HG03342 (cell line): ENCODE results near the gene STAB2.

Experiments
- ATAC-seq: cut with Tn5 transposase; IDR thresholded peaks from one replicate; pipeline ENCODE4 v1.9.1; 2021; ENCODE audit warnings: mild to moderate bottlenecking, moderate library complexity; ENCODE audit not compliant: unreplicated experiment

Gene STAB2

DNA sequence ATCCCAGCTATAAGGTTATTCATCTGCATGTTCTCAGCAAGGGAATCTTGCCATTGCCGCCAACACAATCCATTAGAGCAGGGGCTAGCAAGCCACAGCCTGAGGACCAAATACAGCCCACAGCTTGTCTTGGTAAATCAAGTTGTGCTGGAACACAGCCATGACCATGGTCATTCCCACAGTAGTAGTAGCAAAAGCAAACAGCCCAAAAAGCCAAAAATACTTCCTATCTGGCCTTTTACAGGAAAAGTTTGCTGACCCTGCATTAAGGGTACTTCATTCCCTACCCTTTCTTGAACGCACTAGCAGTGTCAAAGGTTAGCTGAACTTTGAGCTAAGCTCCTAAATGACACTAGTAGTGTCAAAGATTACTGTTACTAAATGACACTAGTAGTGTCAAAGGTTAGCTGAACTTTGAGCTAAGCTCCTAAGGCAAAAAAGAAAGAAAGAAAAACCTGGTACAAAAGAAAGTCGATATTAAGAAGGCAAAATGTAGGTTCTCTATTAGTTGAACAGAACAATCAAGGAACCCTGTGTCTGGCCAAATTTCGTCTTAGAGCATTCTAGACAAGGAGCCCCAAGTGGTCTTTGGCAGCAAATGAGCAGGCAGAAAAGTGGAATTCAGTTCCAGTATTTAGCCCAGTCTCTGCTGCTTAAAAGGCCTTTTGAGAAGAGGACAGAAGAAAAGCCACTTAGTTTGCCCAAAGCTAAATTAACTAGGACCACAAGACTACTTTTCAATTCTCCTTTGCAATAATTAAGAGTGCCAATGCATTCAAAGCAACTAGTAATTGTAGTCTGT is 186.2 kb downstream of the STAB2 start:
- ATAC-seq: no peak

DNA sequence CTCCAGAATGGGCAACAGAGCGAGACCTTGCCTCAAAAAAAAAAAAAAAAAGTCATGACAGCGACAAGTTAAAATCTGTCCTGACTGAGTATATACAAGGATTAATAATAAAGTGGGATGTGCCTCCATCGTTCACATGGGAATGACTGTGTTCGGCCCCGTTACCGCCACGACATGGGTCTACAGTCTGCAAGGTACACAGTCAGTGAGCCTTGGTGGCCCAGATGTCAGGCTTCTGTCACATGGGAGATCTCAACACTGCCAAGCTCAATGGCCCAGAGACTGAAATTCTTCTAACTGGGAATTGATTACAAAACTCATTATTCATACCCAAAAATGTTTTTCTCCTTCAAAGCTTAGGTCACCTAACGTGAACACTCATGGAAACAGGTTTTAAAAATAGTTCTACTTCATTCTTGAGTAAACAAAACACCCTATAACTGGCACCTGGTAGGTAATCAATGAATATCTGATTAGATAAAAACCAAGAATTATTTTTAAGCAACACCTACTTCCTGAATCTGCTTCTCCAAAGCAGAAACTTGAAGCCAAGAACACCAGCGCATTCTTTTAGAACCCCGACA is 188.0 kb downstream of the STAB2 start:
- ATAC-seq: no peak

DNA sequence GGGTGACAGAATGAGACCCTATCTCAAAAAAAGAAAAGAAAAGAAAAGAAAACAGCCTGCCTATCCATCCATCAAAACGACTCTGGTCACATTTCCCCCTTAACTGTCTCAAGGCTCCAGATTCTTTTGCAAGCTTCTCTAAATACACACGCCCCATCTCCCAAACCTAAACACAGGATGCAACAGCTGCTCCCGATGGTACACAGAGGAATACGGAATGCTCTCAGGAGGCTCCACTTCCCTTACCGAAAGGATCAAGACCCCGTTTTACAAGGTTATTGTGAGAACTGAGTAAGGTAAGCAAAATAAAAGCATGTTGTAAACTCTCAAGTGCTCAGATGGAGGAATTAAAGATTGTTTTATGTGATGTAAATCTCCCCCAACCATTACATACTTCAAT is 191.7 kb downstream of the STAB2 start:
- ATAC-seq: no peak

DNA sequence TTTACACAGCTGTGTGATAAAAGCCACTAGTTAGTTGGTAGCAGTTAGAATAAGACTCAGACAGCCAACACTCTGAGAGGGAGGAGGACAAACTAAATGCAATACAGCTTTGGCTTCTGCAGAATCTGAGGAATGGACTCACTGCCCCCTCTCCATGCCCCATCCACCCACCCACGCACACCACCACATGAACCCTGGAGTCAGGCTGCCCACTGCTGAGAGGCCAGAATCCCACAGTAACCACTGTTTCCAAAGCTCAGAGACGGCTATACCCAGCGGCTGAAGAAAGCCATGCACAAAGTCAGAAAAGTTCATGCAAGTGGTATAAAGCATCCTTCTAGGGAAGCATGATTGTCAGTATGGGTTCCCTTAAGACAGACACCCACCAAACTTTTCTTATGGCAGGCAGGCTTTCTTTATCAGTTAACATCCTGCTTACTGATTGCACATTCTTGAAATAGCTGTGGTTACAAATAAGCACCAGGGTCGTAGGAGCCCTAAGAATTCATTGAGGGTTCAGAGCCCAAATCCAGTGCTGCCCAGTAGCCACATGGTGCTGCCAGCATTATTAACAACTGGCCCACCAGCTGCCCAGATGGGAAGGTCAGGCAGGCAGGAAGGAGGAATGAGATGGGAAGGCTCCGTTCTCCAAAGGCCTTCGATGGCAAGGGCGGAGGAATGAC is 192.5 kb downstream of the STAB2 start:
- ATAC-seq: no peak

DNA sequence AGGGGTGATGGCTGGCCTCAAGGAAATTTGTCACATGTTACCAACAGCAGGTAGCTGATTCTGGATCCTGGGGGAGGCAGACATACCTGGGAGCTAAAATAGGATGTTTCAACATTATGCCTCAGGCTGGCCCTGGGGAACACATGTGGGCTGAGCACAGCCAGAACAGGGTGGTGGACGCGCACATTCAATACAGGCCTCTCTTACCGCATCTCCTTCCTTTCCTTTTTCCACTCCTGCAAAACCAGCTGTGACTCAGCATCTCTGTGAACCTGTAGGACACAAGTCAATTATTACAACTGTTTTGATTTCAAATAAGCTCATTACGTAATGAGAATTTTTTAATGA is 193.0 kb downstream of the STAB2 start:
- ATAC-seq: no peak

DNA sequence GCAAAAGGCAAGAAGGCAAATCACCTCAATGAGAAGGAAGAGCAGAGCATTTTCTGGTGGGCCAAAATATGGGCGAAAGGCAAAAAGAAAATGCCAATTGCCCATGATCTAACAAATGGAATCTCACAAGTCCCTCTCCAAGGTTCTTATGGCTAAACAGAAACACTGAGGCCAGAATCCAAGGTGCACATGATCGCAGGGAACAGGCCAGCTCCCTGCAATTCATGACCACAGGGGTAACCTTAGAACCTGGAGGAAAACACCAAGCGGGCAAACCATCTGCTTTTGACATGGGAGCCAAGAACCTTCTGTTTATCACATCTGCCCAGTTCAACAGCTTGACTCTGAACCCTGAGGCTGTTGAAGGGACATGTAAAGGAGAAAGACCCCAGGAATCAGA is 193.9 kb downstream of the STAB2 start:
- ATAC-seq: no peak

DNA sequence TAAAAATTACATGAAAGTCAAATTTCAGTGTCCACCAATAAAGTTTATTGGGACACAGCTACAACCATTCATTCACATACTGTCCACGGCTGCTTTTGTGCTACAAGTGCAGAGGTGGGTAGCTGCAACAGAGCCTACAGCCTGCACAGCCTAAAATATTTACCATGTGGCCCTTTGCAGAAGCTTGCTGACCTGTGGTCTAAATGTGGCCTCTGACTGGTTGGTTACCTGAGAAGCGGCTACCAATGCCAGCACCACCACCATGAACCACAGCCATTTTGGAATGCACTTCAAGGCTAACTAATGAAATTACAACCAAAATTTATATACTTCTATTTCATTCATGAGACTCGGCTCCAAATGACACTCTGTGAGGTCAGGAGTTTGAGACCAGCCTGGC is 195.3 kb downstream of the STAB2 start:
- no peak for ATAC-seq

DNA sequence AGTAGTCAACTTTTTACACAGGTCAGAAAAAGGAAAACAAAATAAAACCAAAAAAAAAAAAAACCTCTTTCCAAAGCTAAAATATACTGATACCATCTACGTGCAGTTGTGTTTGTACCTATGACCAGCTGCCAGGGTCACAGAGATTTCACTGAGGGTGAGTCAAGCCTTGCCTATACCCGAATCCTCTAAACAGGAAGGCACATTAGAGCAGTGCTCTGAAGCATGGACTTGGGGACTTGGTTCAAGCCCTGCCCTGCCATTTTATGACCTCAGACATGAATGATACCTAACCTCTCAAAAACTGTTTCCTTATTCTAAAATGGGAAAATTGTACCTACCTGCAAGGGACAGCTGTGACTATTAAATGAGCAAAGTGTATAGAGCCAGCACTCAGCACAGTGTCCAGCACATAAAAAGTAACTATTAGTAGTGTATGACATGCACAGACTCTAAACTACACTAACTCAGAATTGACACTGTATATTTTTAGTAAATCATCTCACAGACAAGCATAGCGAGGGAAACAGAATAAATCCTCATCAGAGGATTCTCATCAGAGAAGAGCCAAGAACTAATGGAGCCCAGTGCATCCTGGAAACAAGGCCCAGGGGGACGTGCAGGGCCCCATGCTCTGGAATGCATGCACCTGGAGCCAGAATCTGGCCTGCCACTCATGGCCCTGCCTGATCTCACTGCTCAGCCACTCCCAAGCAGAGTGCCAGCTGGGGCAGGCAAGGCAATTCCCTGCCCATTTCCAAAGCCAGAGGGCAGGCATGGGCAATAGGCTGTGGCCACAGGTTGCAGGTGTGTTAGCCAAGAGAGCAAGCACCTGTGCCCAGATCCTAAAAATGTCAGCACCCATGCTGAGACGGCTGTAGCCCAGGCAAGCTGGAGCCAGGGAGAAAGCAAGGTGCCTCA is 196.9 kb downstream of the STAB2 start:
- ATAC-seq: no peak

DNA sequence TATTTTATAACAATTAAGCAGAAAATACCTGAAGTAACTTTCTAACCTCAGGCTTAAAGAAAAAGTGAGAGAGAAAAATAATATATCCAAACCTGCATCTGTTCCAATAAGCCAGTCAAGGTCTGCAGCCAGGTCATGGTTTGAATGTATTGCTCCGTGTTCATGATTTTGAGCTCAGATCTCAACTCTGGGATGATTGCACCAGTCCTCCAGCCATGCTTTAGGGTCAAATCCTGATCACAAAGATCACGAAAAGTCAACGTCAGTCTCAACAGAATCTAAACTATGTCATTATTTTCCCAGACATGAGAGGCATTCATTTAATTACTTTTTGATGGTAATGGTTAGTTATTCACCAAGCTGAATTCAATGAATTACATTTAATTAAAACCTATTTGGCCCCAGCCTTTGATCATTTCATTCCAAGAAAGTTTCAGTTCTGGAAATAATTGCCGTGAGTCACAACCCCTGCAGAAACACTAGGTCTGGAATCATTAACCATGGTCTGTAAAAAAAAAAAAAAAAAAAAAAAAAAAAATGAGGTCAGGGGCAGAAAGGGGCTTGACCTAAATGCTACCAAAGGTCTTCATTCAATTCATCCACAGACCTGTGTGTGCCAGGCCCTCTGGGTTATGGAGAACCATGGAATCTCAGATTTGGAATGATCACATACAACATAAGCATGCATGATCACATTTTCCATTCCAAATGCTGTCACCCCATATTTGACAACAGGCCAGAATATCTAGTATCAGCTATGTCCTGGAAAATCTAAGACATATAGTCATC is 198.4 kb downstream of the STAB2 start:
- ATAC-seq: no peak

DNA sequence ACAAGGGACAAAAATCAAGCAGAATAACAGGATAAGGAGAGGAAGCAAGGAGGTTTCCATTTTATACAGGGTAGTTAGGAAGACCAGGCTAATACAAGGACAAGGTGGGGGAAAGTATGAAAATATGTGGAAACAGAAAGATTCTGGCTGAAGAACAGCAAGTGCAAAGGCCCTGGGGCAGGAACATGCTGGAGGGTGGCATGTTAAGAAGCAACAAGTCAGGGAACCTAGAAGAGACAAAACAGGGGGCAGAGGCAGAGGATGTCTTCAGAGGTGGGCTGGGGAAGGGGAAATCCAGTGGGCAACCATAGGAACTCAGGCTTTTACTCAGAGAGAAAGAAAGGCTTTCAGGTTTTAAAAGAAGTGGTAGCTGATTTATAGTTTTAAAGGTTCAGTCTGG is 199.1 kb downstream of the STAB2 start:
- no peak for ATAC-seq

DNA sequence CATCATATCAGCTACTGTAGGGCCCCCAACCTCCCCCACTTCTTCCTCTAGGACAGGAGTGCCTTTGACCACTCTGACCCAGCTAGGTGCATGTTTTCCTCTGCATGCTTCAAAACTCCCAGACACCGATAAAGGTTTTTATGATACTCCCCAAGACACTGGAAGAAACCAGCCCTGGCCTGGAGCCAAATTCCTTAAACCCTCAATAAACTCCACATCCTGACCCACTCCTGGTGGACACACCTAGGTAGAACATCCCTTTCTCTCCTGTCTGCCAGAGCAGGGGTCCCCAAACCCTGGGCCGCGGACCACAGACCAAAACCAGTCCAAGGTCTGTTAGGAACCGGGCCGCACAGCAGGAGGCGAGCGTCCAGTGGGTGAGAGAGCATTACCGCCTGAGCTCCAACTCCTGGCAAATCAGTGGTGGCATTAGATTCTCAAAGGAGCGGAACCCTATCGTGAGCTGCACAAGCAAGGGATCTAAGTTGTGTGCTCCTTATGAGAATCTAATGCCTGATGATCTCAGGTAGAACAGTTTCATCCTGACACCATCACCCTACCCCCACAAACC is 204.4 kb downstream of the STAB2 start:
- no peak for ATAC-seq

DNA sequence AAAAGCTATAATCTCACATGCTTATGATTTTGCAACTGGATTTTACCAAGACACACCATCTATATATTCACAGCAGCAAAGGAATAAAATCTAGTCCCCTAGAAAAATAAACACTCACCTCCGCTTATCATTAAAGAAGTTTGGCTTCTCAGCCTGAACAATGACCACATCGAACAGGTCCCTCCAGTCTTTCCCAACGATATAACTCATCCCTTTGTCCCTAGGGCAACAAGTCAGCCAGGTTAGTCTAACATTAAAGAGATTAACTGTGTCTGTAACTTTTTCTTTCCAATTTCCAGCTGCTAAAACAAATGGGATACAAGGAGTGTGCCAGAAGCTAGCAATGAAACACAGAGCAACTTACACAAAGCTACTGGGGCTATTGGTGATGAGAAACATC is 206.0 kb downstream of the STAB2 start:
- no peak for ATAC-seq

DNA sequence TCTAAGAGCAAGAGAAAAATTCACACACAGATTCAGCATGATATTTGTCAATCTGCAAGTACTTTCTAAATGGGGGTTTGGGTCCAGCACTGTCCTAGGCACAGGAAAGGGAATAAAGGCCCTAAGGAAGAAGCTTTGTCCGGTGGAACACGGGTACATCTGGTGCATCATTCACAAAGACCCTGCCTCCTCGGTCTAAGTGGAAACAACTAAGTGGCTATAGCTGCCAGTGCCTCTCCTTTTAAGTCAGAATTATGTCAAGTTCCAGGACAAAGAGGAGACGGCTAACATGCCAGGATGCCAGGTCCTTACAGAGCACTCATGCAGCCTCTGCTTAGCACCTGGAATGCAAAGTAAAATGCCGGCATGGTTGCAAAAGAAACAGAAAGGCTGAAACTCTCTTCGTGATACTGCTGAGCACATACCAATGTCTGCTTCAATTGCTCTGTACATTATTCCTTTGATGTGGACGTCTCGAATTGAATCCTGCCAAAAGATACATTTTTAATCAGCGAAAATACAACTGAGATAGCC is 206.5 kb downstream of the STAB2 start:
- no peak for ATAC-seq

DNA sequence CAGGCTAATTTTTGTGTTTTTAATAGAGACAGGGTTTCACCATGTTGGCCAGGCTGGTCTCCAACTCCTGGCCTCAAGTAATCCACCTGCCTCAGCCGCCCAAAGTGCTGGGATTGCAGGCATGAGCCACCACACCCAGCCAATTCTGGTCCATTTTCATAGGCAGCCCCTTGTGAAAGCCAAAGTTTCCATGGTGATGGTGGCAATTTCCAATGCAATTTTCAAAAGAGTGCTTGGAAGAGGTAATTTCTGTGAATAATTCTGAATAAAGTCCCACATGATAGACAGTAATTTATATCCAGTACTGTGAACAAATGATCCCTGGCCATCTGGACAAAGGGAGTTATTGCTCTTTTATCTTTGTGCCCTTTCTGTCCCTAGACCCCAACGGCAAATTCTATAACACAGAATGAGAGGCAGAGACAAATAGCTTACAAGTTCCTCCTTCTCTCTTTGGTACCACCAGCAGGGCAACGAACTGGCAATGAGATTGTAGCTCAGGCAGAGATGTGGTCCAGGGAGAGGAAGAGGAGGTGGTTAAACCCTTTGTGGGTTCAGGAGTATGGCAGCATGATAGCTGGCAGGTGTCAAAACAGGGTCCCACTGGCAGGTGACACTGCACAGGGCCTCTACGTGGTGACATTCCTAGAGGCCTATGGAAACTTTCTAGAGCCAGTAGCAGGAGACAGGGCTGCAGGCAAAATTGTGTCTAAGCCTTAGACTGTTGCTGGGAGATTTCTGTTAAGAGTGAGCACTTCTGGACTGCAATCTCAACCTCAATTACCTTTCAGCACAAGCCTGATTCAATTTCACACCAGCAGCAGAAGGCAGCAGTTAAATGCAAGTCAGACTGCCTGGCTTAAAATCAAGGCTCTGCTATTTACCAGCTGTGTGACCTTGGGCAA is 207.5 kb downstream of the STAB2 start:
- no peak for ATAC-seq

DNA sequence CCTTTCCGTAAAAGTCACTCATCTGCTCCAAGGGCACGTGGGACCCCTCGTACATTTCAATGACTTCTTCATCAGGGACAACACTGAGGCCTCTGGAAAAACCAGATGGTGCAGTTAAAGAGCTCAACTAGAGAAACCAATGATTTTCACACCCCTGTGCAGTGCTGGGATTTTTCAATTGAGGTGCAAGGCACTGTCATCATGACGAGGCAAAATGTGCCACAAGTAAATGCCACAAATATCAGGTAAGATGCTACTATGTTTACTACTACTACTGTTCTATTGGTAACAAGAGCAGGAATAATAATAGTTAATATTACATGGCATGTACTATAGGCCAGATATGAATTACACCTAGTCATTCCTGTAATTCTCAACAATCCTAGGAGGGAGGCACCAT is 211.5 kb downstream of the STAB2 start:
- ATAC-seq: no peak

DNA sequence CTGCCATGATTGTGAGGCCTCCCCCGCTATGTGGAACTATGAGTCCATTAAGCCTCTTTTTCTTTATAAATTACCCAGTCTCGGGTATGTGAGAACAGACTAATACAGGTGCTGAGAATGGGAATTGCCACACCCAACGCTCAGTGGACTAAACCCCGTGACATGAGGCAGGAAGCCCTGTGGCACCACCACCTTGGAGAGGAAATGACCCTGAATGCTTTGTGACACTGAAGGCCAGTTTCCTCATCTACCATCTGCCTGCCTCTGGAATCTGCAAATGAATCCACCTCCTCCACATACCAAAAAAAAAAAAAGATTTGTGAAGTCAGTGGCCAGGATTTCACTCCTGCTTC is 212.4 kb downstream of the STAB2 start:
- ATAC-seq: no peak

DNA sequence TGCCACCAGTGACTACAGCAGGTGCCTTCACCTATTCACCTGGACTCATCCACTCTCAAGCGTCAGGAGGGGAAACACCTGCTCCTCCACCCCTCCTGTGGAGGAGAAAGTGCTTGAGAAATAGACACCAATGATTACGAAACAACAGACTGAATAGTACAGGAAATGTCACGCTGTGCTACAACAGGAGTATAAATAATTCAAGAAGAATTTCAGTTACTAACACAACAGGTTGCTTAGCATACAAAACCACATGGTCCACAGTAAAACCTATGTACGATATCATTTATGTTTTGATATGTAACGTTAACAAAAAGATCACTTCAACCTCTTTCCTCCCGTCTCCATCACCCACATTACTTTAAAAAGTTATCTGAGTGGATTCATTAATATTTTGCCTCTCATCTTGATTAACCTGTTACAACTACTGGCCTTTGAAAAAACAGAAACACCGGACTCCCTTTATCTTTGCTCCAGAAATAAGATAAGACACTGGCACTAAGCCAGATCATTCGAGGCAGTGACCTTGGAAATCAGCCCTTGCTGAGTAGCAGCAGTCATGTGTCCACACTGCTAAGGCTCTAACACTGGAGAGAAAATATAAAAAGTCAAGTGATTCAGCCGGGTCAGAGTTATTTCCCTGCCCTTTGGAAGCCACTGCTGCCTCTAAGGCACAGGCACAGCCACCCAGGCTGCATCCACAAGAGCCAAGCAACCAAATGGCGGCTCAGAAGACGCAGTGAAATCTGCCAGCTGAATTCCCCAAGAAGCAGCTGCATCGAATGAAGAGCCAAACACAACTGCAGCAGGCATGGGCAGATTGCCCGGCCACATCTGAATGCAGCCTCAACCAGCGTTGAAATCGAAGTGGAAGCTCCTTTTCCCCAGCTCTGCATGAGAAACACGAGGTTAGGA is 213.0 kb downstream of the STAB2 start:
- ATAC-seq: no peak
